ENCODE data around the gene EFR3B. TPM values are rescaled to one million over a fixed set of nuclear protein-coding genes. Genes with fewer than 3 reads are reported as not detected.

EFR3B gene
- polyA plus RNA-seq, 1 of the 3 experiments (the other 2 are of a cell fraction), result 1.5 TPM

DNA sequence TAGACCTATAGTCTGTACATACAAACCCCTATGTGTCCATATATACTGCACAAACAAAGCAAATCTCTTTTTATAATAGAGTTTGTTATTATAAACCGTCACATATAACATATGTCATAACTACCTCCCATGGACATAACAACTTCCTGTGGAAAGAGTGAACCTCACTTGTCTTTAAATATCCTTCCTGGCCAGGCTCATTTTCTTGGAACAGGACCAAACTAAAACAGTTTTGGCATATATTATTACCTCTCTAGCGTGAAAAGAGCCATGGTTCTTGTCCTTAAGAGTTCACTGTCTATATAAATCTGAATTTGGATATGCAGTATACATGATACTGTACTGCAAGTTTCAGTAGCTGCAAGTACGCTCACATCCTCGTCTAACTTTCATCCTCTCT is 41.8 kb upstream of the EFR3B start (continued):
- TF ChIP-seq USF1 (IDR thresholded peaks at IDR 0.05; ENCODE audit: borderline replicate concordance, low read depth), result no peak
- no peak for TF ChIP-seq GABPA (IDR thresholded peaks at IDR 0.05; ENCODE audit: low read depth)
- TF ChIP-seq, protein P1, sequence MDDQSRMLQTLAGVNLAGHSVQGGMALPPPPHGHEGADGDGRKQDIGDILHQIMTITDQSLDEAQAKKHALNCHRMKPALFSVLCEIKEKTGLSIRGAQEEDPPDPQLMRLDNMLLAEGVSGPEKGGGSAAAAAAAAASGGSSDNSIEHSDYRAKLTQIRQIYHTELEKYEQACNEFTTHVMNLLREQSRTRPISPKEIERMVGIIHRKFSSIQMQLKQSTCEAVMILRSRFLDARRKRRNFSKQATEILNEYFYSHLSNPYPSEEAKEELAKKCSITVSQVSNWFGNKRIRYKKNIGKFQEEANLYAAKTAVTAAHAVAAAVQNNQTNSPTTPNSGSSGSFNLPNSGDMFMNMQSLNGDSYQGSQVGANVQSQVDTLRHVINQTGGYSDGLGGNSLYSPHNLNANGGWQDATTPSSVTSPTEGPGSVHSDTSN (IDR thresholded peaks at IDR 0.05), result no peak
- no peak for TF ChIP-seq MEF2A (IDR thresholded peaks at IDR 0.05; ENCODE audit: borderline replicate concordance, low read depth)
- TF ChIP-seq, protein P2, sequence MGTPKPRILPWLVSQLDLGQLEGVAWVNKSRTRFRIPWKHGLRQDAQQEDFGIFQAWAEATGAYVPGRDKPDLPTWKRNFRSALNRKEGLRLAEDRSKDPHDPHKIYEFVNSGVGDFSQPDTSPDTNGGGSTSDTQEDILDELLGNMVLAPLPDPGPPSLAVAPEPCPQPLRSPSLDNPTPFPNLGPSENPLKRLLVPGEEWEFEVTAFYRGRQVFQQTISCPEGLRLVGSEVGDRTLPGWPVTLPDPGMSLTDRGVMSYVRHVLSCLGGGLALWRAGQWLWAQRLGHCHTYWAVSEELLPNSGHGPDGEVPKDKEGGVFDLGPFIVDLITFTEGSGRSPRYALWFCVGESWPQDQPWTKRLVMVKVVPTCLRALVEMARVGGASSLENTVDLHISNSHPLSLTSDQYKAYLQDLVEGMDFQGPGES (IDR thresholded peaks at IDR 0.05; ENCODE audit: low read depth, low read length), result no peak
- TF ChIP-seq CHD2 (IDR thresholded peaks at IDR 0.05; ENCODE audit: low read length, partially characterized antibody), result no peak
- TF ChIP-seq, protein P3, sequence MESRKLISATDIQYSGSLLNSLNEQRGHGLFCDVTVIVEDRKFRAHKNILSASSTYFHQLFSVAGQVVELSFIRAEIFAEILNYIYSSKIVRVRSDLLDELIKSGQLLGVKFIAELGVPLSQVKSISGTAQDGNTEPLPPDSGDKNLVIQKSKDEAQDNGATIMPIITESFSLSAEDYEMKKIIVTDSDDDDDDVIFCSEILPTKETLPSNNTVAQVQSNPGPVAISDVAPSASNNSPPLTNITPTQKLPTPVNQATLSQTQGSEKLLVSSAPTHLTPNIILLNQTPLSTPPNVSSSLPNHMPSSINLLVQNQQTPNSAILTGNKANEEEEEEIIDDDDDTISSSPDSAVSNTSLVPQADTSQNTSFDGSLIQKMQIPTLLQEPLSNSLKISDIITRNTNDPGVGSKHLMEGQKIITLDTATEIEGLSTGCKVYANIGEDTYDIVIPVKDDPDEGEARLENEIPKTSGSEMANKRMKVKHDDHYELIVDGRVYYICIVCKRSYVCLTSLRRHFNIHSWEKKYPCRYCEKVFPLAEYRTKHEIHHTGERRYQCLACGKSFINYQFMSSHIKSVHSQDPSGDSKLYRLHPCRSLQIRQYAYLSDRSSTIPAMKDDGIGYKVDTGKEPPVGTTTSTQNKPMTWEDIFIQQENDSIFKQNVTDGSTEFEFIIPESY (IDR thresholded peaks at IDR 0.05; ENCODE audit: borderline replicate concordance, low read depth), result no peak
- TF ChIP-seq FOXM1 (IDR thresholded peaks at IDR 0.05; ENCODE audit: low read depth), result no peak

DNA sequence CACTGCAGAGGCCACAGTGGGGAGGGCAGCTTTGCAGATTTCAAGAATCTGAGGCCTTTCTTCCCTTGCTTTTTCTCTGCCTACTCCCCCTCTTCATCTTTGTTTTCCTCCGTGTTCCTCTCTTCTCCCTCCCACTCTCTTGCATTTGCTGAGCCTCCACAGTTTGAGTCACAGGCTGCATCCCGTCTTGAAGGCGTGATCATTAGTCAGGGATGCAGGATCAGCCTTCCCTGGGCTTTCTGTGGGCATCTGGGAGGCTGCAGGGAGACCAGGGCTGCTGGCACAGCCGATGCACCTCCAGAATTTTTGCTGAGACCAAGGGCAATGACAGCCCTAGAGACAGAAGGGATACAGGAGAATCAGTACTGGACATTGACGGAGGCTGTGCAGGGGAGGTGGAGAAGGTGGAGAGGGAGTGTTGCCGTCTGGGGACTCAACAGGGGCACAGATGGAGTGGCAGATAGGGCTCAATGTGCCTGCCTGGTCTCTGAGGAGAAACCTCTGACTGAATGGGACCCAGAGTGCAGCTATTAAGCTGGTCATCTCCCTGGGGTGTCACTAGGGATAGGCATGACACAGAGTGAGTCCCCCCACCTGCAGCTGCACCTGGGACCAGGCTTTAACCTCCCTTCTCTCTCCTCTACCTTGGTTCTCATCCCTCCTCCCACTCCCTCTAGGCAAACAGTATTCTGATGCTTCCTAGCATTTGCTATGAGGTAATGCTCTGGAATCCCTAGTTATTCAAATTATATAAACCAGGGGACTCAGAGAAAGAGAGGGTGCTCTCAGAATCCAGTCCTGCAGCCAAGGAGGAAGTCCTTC is 41.2 kb upstream of the EFR3B start:
- peaks cover 9 to 10% of the 10 kb centered on the region in 2 experiments; a peak in 3 of 4 replicates for H3K4me1 ChIP-seq (ENCODE audit: control insufficient read depth in 1 of 2, insufficient read depth in 2 of 2, low read depth in 1 of 2, low read length in 1 of 2)
- H3K79me2 ChIP-seq (ENCODE audit: insufficient read depth), result no peaks in the 10 kb centered on the region
- ChIA-PET CTCF (interaction anchor here (0.7 to 5.5 kb wide), 6 partner anchors 9 to 129 kb away, joined by 3 to 32 read pairs (median 4); no protein-coding TSS in a partner anchor), POLR2A (interaction anchor here (1.0 kb wide), 1 partner anchor 31 kb away, joined by 3 read pairs; no protein-coding TSS in a partner anchor)
- peak overlapping the region; percentile 80 for H2AFZ ChIP-seq (ENCODE audit: low read depth)
- peak overlapping the region in 1 of 2 experiments; percentile 70; a peak in 2 of 4 replicates for H3K27ac ChIP-seq (ENCODE audit: low read depth in 2 of 2, low read length in 1 of 2)
- no peaks in the 10 kb centered on the region for H3K9me3 ChIP-seq
- 40% methylated on average over 6 of the region's 6 CpGs for WGBS (ENCODE audit: low lambda C conversion rate)
- TF ChIP-seq GATA2 (CRISPR knock-in tag; IDR thresholded peaks at IDR 0.05), result peak; percentile 60
- TF ChIP-seq, protein P1 (IDR thresholded peaks at IDR 0.05), result no peak
- TF ChIP-seq SIN3A (IDR thresholded peaks at IDR 0.05; ENCODE audit: borderline replicate concordance, low read depth, low read length), result no peak
- TF ChIP-seq FOSL2 (IDR thresholded peaks at IDR 0.05; ENCODE audit: borderline replicate concordance, low read depth), result peak; percentile 21; the same call in 1 of the 2 replicates
- 0 out of 4 replicates have a peak overlapping the region, but pooled peaks of 1 of the 2 experiments have one; percentile 12 for H3K4me3 ChIP-seq (ENCODE audit: low read depth in 2 of 2, low read length in 1 of 2)
- DNase-seq, result peak; percentile 36
- no peak overlapping the region; the same call in 1 of the 2 replicates for H3K9ac ChIP-seq
- H4K20me1 ChIP-seq (ENCODE audit: insufficient read depth), result no peaks in the 10 kb centered on the region
- H3K4me2 ChIP-seq, result peak overlapping the region; percentile 64
- H3K9me2 ChIP-seq, result no peaks in the 10 kb centered on the region
- H3K27me3 ChIP-seq (ENCODE audit: insufficient read depth), result no peaks in the 10 kb centered on the region
- peaks cover 25% of the 10 kb centered on the region for H3F3A ChIP-seq (replicated peaks; ENCODE audit: insufficient read depth)
- H3K36me3 ChIP-seq (replicated peaks in 1 of 2; ENCODE audit: control insufficient read depth in 1 of 2, insufficient read depth in 2 of 2, low read length in 1 of 2), result no peaks in the 10 kb centered on the region

Data from SK-N-SH (cell line).